ENCODE measurements around the gene SMPD2.

DNA sequence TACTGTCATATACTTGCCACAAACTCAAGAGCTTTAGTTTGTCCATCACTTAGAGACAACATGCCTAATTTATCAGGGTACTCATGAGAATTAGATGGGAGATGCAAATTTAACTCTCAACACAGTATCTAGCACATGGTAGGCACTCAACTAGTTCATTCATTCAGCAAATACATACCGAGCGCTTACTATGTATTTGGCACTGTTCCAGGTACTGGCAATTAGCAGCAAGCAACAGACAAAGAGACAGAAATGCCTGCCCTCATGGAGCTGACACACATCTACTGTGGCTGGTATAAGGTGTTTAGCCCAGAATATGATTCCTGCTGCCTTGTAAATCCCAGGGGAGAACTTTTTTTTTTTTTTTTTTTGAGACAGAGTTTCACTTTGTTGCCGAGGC is 10.3 kb downstream of the SMPD2 start:
- TF ChIP-seq, protein P1, sequence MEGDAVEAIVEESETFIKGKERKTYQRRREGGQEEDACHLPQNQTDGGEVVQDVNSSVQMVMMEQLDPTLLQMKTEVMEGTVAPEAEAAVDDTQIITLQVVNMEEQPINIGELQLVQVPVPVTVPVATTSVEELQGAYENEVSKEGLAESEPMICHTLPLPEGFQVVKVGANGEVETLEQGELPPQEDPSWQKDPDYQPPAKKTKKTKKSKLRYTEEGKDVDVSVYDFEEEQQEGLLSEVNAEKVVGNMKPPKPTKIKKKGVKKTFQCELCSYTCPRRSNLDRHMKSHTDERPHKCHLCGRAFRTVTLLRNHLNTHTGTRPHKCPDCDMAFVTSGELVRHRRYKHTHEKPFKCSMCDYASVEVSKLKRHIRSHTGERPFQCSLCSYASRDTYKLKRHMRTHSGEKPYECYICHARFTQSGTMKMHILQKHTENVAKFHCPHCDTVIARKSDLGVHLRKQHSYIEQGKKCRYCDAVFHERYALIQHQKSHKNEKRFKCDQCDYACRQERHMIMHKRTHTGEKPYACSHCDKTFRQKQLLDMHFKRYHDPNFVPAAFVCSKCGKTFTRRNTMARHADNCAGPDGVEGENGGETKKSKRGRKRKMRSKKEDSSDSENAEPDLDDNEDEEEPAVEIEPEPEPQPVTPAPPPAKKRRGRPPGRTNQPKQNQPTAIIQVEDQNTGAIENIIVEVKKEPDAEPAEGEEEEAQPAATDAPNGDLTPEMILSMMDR (IDR thresholded peaks at IDR 0.05): no peak
- no peak for TF ChIP-seq POLR2AphosphoS5 (IDR thresholded peaks at IDR 0.05; ENCODE audit: low read depth, low read length)
- TF ChIP-seq TCF7L2 (IDR thresholded peaks at IDR 0.05; ENCODE audit: low read depth, low read length): no peak
